Fibroblast of skin of back (primary cell): ENCODE data around the gene MORC4.
A peak's percentile ranks its signal among the peaks of the same experiment; 100 is the strongest.

Experiments
- DNase-seq: peaks from one replicate; pipeline ENCODE4 v3.0.0-alpha.2; 2013

The MORC4 gene

GRCh38 chrX:106952538-106952937, 47.5 kb downstream of the MORC4 start:
- DNase-seq: no peak

GRCh38 chrX:106952089-106952488, 47.9 kb downstream of the MORC4 start:
- DNase-seq: no peak

GRCh38 chrX:106951230-106951629, 48.8 kb downstream of the MORC4 start:
- DNase-seq: no peak

- DNase-seq: no peak
These were observed 49.6 kb downstream of the MORC4 start for GRCh38 chrX:106950381-106950780.

GRCh38 chrX:106949366-106949765, 50.6 kb downstream of the MORC4 start:
- DNase-seq: no peak

- peak; percentile 16 for DNase-seq
These were observed 51.4 kb downstream of the MORC4 start for GRCh38 chrX:106948641-106949040.

- no peak for DNase-seq
These were observed 53.5 kb downstream of the MORC4 start for GRCh38 chrX:106946464-106946863.

GRCh38 chrX:106940068-106940467, 59.9 kb downstream of the MORC4 start:
- no peak for DNase-seq

GRCh38 chrX:106939566-106939965, 60.4 kb downstream of the MORC4 start:
- DNase-seq: no peak

- DNase-seq: no peak
These were observed 63.8 kb downstream of the MORC4 start for GRCh38 chrX:106936246-106936645.

GRCh38 chrX:106935175-106935574, 64.8 kb downstream of the MORC4 start:
- no peak for DNase-seq

- no peak for DNase-seq
These were observed 66.5 kb downstream of the MORC4 start for GRCh38 chrX:106933538-106933961.

GRCh38 chrX:106932960-106933537, 67.0 kb downstream of the MORC4 start:
- no peak for DNase-seq

GRCh38 chrX:106932492-106932923, 67.5 kb downstream of the MORC4 start:
- DNase-seq: peak; percentile 24

GRCh38 chrX:106931831-106932491, 68.1 kb downstream of the MORC4 start:
- DNase-seq: no peak

GRCh38 chrX:106928227-106928626, 71.8 kb downstream of the MORC4 start:
- no peak for DNase-seq

GRCh38 chrX:106927700-106928099, 72.3 kb downstream of the MORC4 start:
- no peak for DNase-seq

GRCh38 chrX:106927023-106927422, 73.0 kb downstream of the MORC4 start:
- no peak for DNase-seq

- DNase-seq: no peak
These were observed 78.4 kb downstream of the MORC4 start for GRCh38 chrX:106921637-106922036.

- DNase-seq: no peak
These were observed 80.0 kb downstream of the MORC4 start, which contains the start of gene CLDN2 for GRCh38 chrX:106919932-106920452. Gene CLDN2, plus strand, starts transcription at chrX:106920402. Its CDS starts 7,827 bp downstream, at chrX:106928229.

- peak; percentile 71 for DNase-seq
These were observed 82.0 kb downstream of the MORC4 start for GRCh38 chrX:106917830-106918500.

GRCh38 chrX:106912864-106913263, 87.1 kb downstream of the MORC4 start:
- DNase-seq: no peak

GRCh38 chrX:106906361-106906760, 93.7 kb downstream of the MORC4 start:
- DNase-seq: no peak
